ENCODE data around the gene ALOX5.
"Not testable (repeated sequence)": the region's sequence is repeated elsewhere in the genome, so short reads cannot be mapped to it uniquely, and the experiment has no call there.

Gene ALOX5

GRCh38 chr10:45395554-45395953 lies 21.5 kb downstream of the ALOX5 start:
- no peak for DNase-seq (ENCODE audit: low read depth, low spot score)
- H3K4me3 ChIP-seq (ENCODE audit: low read length), result no peak overlapping the region

DNA sequence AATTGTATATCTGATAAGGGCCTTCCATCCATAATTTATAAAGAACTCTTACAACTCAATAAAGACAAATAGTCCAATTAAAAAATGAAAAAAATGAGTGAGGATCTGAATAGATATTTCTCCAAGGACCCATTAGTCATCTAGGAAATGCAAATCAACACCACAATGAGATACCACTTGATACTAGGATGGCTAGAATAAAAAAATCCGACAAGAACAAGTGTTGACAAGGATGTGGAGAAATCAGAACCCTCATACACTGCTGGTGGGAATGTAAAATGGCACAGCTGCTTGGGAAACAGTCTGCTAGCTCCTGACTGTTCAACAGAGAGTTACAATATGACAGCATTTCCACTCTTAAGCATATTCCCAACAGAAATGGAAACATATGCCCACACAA lies 24.6 kb downstream of the ALOX5 start:
- no peak for DNase-seq (ENCODE audit: low read depth, low spot score)
- H3K4me3 ChIP-seq (ENCODE audit: low read length), result no peak overlapping the region

DNA sequence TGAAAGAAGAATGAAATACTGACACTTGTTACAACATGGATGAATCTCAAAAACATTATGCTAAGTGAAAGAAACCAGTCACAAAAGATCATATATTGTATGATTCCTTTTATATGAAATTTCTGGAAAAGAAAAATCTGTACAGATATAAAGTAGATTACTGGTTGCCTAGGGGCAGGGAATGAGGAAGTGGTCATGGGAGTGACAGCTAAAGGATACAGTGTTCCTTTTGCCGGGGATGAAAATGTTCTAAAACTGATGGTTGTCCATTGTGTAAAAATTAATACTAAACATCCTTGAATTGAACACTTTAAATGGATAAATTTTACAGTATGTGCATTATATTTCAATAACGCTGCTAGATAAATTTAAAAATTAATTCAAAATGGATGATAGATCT lies 25.1 kb downstream of the ALOX5 start:
- H3K4me3 ChIP-seq (ENCODE audit: low read length), result no peak overlapping the region
- DNase-seq (ENCODE audit: low read depth, low spot score), result no peak

DNA sequence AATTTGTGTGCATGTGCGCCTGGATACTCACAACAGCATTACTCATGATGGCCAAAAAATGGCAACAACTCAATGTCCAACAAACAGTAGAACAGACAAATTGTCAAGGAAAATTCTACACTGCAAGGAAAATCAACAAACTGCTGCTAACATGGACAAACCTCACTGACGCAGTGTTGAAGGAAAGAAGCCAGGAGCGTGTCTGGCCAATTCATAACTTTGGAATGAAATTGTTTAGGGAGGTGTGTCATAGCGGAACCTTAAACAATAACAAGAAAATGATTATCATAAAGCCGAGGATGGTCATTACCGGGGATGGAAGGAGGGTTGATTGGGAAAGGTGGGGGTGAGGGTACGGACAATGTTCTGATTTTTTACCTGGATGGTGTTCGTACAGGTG lies 29.1 kb downstream of the ALOX5 start:
- H3K4me3 ChIP-seq (ENCODE audit: low read length), result no peak overlapping the region
- DNase-seq (ENCODE audit: low read depth, low spot score), result no peak

GRCh38 chr10:45404087-45404769 lies 30.2 kb downstream of the ALOX5 start:
- H3K4me3 ChIP-seq (ENCODE audit: low read length), result no peak overlapping the region
- no peak for DNase-seq (ENCODE audit: low read depth, low spot score)

DNA sequence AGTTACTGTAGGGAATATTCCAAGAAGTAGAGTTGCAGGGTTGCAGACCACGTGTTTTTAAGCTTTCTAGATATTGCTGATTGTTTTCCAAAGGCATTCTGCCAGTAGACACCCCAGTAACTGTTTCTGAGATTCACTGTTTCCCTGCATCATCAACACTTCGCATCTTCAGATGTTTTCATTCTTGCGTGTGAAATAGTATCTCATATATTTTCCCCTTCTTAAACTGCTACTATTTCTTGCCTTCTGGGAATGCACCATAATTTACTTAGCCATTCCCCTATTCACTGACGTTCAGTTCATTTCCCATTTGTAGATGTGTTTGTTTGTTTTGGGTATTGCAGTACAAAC lies 30.7 kb downstream of the ALOX5 start:
- no peak overlapping the region for H3K4me3 ChIP-seq (ENCODE audit: low read length)
- no peak for DNase-seq (ENCODE audit: low read depth, low spot score)

- DNase-seq (ENCODE audit: low read depth, low spot score), result no peak
- H3K4me3 ChIP-seq (ENCODE audit: low read length), result no peak overlapping the region
These were observed 33.5 kb downstream of the ALOX5 start for GRCh38 chr10:45407542-45407941.

DNA sequence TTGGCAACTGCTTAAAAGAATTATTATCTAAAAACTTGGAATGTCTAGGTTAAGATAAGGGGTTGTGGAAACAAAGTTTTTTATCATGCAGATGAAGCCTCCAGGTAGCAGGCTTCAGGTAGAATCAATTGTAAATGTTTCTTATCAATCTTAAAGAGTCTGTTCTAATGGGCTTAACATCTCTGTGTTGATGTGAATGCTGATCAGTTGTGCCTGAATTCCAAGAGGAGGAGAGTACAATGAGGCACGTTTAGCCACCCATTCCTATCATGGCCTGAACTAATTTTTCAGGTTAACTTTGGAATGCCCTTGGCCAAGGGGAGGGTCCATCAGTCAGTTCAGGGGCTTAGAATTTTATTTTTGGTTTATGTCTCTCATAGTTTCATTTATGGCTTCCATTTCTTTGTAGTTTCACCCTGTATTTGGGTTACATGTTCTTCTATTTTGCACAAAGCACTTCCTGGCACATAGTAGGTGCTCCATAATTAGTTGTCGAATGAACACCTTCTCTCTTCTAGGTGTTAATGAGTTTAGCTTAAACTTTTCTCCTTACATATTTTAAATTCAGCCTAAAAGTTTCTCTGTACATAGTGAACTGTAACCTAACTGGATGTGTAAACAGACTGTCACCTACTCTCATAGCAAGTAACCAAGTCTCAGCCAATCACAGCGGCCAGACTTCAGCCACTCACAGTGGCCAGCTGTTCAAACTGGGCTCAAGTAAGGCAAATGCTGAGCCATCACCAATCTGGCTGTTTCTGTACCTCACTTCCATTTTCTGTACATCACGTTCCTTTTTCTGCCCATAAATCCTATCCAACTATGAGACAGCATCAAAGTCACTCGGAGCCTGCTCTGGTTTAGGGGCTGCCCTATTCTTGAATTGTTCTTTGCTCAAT lies 34.7 kb downstream of the ALOX5 start:
- H3K4me3 ChIP-seq (ENCODE audit: low read length), result no peak overlapping the region
- DNase-seq (ENCODE audit: low read depth, low spot score), result no peak

- not testable (repeated sequence) for H3K4me3 ChIP-seq (ENCODE audit: low read length); DNase-seq (ENCODE audit: low read depth, low spot score)
These were observed 35.3 kb downstream of the ALOX5 start for GRCh38 chr10:45409347-45409746.

- no peak overlapping the region for H3K4me3 ChIP-seq (ENCODE audit: low read length)
- no peak for DNase-seq (ENCODE audit: low read depth, low spot score)
These were observed 35.8 kb downstream of the ALOX5 start for GRCh38 chr10:45409782-45410181.

DNA sequence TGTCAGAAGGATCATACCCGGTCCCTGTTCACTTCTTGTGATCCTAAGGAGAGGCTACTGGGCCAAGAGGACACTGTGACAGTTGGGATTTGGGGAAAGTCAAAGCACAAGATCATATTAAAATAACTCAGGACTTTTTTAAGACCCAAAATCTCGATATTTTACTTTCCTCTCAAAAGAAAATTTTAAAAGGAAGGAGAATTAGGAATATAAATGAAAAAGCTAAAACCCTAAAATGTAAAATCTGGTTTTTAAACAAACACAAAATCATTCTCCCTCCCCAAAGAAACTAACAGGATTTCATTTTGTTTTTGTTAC lies 36.4 kb downstream of the ALOX5 start:
- no peak for DNase-seq (ENCODE audit: low read depth, low spot score)

GRCh38 chr10:45410807-45411606 lies 37.0 kb downstream of the ALOX5 start:
- no peak for DNase-seq (ENCODE audit: low read depth, low spot score)
- no peak overlapping the region for H3K4me3 ChIP-seq (ENCODE audit: low read length)

More for the DNA sequence above, 36.4 kb downstream of the ALOX5 start:
- H3K4me3 ChIP-seq (ENCODE audit: low read length), result no peak overlapping the region

DNA sequence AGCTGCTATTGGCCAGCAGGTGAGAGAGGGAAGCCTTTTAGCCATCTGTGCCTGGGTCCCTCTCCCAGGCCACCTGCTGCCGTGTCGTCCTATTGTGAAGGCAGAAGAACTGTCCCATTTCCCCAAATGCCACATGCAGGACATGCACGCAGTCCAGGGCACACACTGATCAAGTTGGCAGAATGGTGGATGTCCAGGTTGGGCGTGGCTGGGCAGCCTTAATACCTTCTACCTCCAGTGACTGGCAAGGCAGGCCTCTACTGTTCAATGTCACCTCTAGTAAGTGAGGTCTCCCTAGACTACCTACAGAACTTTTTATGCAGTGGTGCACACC lies 37.6 kb downstream of the ALOX5 start:
- DNase-seq (ENCODE audit: low read depth, low spot score), result no peak
- no peak overlapping the region for H3K4me3 ChIP-seq (ENCODE audit: low read length)

DNA sequence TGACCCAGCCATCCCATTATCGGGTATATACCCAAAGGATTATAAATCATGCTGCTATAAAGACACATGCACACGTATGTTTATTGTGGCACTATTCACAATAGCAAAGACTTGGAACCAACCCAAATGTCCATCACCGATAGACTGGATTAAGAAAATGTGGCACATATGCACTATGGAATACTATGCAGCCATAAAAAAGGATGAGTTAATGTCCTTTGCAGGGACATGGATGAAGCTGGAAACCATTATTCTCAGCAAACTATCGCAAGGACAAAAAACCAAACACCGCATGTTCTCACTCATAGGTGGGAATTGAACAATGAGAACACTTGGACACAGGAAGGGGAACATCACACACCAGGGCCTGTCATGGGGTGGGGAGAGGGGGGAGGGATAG lies 41.0 kb downstream of the ALOX5 start:
- DNase-seq (ENCODE audit: low read depth, low spot score); H3K4me3 ChIP-seq (ENCODE audit: low read length): not testable (repeated sequence)

- H3K4me3 ChIP-seq (ENCODE audit: low read length), result no peak overlapping the region
- no peak for DNase-seq (ENCODE audit: low read depth, low spot score)
These were observed 42.6 kb downstream of the ALOX5 start for GRCh38 chr10:45416603-45417002.

- H3K4me3 ChIP-seq (ENCODE audit: low read length), result no peak overlapping the region
- no peak for DNase-seq (ENCODE audit: low read depth, low spot score)
These were observed 43.7 kb downstream of the ALOX5 start for GRCh38 chr10:45417746-45418145.

DNA sequence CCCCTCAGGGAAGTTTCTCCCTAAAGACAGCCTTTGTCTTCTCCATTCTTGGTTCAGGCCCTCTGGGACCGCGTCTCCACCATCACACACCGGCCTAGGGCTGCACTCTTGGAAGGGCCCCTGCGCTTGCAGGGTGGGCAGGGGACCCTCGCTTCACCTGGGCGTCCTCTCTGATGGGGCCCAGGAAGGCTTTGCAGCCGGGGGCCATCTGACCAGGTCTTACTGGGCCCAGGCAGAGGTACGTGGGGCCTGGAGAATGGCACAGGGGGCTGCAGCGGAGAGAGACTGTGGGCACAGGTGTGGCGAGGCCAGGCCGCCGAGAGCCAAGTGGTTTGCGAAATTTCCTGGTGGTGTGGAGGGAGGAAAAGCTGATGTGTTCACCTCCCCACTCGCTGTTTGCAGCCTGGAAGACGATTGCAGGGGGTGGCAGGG lies 44.4 kb downstream of the ALOX5 start:
- H3K4me3 ChIP-seq (ENCODE audit: low read length), result no peak overlapping the region
- DNase-seq (ENCODE audit: low read depth, low spot score), result no peak

- no peak overlapping the region for H3K4me3 ChIP-seq (ENCODE audit: low read length)
- no peak for DNase-seq (ENCODE audit: low read depth, low spot score)
These were observed 45.0 kb downstream of the ALOX5 start for GRCh38 chr10:45418849-45419675.

GRCh38 chr10:45419676-45420025 lies 45.6 kb downstream of the ALOX5 start:
- no peak for DNase-seq (ENCODE audit: low read depth, low spot score)
- H3K4me3 ChIP-seq (ENCODE audit: low read length), result no peak overlapping the region
